SK-N-SH (cell line): Measurements from ENCODE around the gene SCN8A. TPM values are rescaled to one million over a fixed set of nuclear protein-coding genes. Genes with fewer than 3 reads are reported as not detected.
A peak's percentile ranks its signal among the peaks of the same experiment; 100 is the strongest.

Experiments used
- CTCF ChIA-PET: fragments of 300-600, 350-600 bp; formaldehyde crosslinking; extraction: SDS; loops from one replicate; lab custom pipeline; 2021; lab: Yijun Ruan, JAX
- POLR2A ChIA-PET: fragments of 350-600 bp; sonication (Branson Sonifier 250); formaldehyde crosslinking; extraction: SDS; loops from one replicate; lab custom pipeline; 2020; ENCODE audit warnings: antibody characterized with exemption, inconsistent platforms; lab: Yijun Ruan, JAX
- DNase-seq: peaks from one replicate; pipeline ENCODE4 v3.0.0; 2012
- H2AFZ ChIP-seq: fragments of 200-600 bp; sonication (generic); 2 replicates; pipeline ENCODE4 v1.8.1; 2016; ENCODE audit warnings: antibody characterized with exemption, mild to moderate bottlenecking, low read depth
- H3F3A ChIP-seq: fragments of 200-600 bp; sonication (generic); replicated peaks from 2 replicates; pipeline ENCODE3; 2016; ENCODE audit warnings: antibody characterized with exemption, mild to moderate bottlenecking; ENCODE audit not compliant: insufficient read depth
- H3K27ac ChIP-seq, 2 experiments: fragments of 200-500 bp in 1 of 2; fragments of 200-600 bp in 1 of 2; sonication (Bioruptor generic) in 1 of 2; sonication (generic), shearing (Covaris generic) in 1 of 2; 2 replicates each; pipeline versions ENCODE4 v1.5.1 to v1.6.1; 2014 to 2016; ENCODE audit warnings: low read depth in 2 of 2, inconsistent platforms in 1 of 2, low read length in 1 of 2, mild to moderate bottlenecking in 1 of 2, mixed read lengths in 1 of 2
- H3K27me3 ChIP-seq: fragments of 200-600 bp; sonication (generic), shearing (Covaris generic); 2 replicates; pipeline ENCODE4 v1.6.1; 2016; ENCODE audit warnings: mixed run types; ENCODE audit not compliant: insufficient read depth
- H3K36me3 ChIP-seq, 2 experiments: fragments of 200-500 bp in 1 of 2; fragments of 200-600 bp in 1 of 2; sonication (Bioruptor generic) in 1 of 2; sonication (generic) in 1 of 2; replicated peaks in 1 of 2; 2 replicates each; pipeline versions ENCODE3 to v1.5.1; 2014 to 2016; ENCODE audit warnings: low read length in 1 of 2, mild to moderate bottlenecking in 1 of 2; ENCODE audit not compliant: insufficient read depth in 2 of 2, control insufficient read depth in 1 of 2
- H3K4me1 ChIP-seq, 2 experiments: fragments of 200-500 bp in 1 of 2; fragments of 200-600 bp in 1 of 2; sonication (Bioruptor generic) in 1 of 2; sonication (generic), shearing (Covaris generic) in 1 of 2; 2 replicates each; pipeline versions ENCODE4 v1.5.1 to v1.6.1; 2014 to 2016; ENCODE audit warnings: low read depth in 1 of 2, low read length in 1 of 2, mixed run types in 1 of 2; ENCODE audit not compliant: insufficient read depth in 2 of 2, control insufficient read depth in 1 of 2
- H3K4me2 ChIP-seq: fragments of 200-600 bp; sonication (generic), shearing (Covaris generic); 2 replicates; pipeline ENCODE4 v1.6.1; 2017; ENCODE audit warnings: mixed run types
- H3K4me3 ChIP-seq, 2 experiments: fragments of 200-500 bp in 1 of 2; fragments of 200-600 bp in 1 of 2; sonication (Bioruptor generic) in 1 of 2; sonication (generic), shearing (Covaris generic) in 1 of 2; 2 replicates each; pipeline versions ENCODE4 v1.5.1 to v1.8.1; 2014 to 2016; ENCODE audit warnings: low read depth in 2 of 2, inconsistent platforms in 1 of 2, low read length in 1 of 2, mild to moderate bottlenecking in 1 of 2, mixed read lengths in 1 of 2, moderate library complexity in 1 of 2
- H3K79me2 ChIP-seq: fragments of 200-600 bp; sonication (generic); 2 replicates; pipeline ENCODE4 v1.8.1; 2017; ENCODE audit warnings: mild to moderate bottlenecking; ENCODE audit not compliant: insufficient read depth
- H3K9ac ChIP-seq: fragments of 200-600 bp; sonication (generic); 2 replicates; pipeline ENCODE4 v1.6.1; 2017; ENCODE audit warnings: mixed run types
- H3K9me2 ChIP-seq: fragments of 200-600 bp; sonication (generic); 2 replicates; pipeline ENCODE4 v1.6.1; 2017; ENCODE audit warnings: mixed run types
- H3K9me3 ChIP-seq: fragments of 200-600 bp; sonication (generic); 2 replicates; pipeline ENCODE4 v1.6.1; 2017; ENCODE audit warnings: mixed run types, mild to moderate bottlenecking, moderate library complexity
- H4K20me1 ChIP-seq: fragments of 200-600 bp; sonication (generic); 2 replicates; pipeline ENCODE4 v1.6.1; 2017; ENCODE audit warnings: mild to moderate bottlenecking, mixed run types; ENCODE audit not compliant: insufficient read depth
- CHD2 ChIP-seq: fragments of 150-350 bp; IDR thresholded peaks from 2 replicates; pipeline ENCODE4 v1.6.1; 2018; ENCODE audit warnings: low read length; ENCODE audit not compliant: partially characterized antibody
- CTCF ChIP-seq: fragments of 200-600 bp; sonication (generic); IDR thresholded peaks from 2 replicates; pipeline ENCODE4 v1.6.1; 2017; ENCODE audit warnings: antibody characterized with exemption, mild to moderate bottlenecking, moderate library complexity
- EZH2phosphoT487 ChIP-seq: fragments of 200-600 bp; sonication (generic); IDR thresholded peaks from 2 replicates; pipeline ENCODE4 v1.6.1; 2017; ENCODE audit warnings: low read depth, mixed run types, mild to moderate bottlenecking, antibody characterized with exemption, moderate library complexity, borderline replicate concordance
- FOXJ3 ChIP-seq: sonication (generic); formaldehyde crosslinking; IDR thresholded peaks from 2 replicates; pipeline ENCODE4 v1.5.1; 2020; ENCODE audit warnings: mild to moderate bottlenecking, missing genetic modification reagents
- FOXM1 ChIP-seq: IDR thresholded peaks from 2 replicates; pipeline ENCODE4 v1.4.0; 2012; ENCODE audit warnings: low read depth, mild to moderate bottlenecking
- GABPA ChIP-seq: IDR thresholded peaks from 2 replicates; pipeline ENCODE4 v1.4.0; 2012; ENCODE audit warnings: low read depth, mild to moderate bottlenecking
- GATA2 ChIP-seq: sonication (generic); formaldehyde crosslinking; IDR thresholded peaks from 2 replicates; pipeline ENCODE4 v1.5.0; 2020; ENCODE audit warnings: mild to moderate bottlenecking, missing genetic modification reagents
- IRF3 ChIP-seq: fragments of 150-350 bp; IDR thresholded peaks from 2 replicates; pipeline ENCODE4 v1.6.1; 2016; ENCODE audit warnings: mild to moderate bottlenecking, low read depth, low read length
- JUND ChIP-seq: IDR thresholded peaks from 2 replicates; pipeline ENCODE4 v1.4.0; 2012
- MAX ChIP-seq: IDR thresholded peaks from 2 replicates; pipeline ENCODE4 v1.4.0; 2012; ENCODE audit warnings: low read depth
- MXI1 ChIP-seq: IDR thresholded peaks from 2 replicates; pipeline ENCODE4 v1.6.1; 2012; ENCODE audit warnings: mild to moderate bottlenecking, low read depth, low read length, improper control_type of control experiment
- NFIC ChIP-seq: IDR thresholded peaks from 2 replicates; pipeline ENCODE4 v1.4.0; 2012; ENCODE audit warnings: borderline replicate concordance
- NRF1 ChIP-seq: IDR thresholded peaks from 2 replicates; pipeline ENCODE4 v1.6.1; 2012; ENCODE audit warnings: low read depth, mild to moderate bottlenecking, low read length
- PBX3 ChIP-seq: IDR thresholded peaks from 2 replicates; pipeline ENCODE4; 2012
- RAD21 ChIP-seq: IDR thresholded peaks from 2 replicates; pipeline ENCODE4 v1.6.1; 2012; ENCODE audit warnings: mild to moderate bottlenecking, low read length
- SIN3A ChIP-seq: IDR thresholded peaks from 2 replicates; pipeline ENCODE4 v1.6.1; 2012; ENCODE audit warnings: low read depth, mild to moderate bottlenecking, low read length, moderate library complexity, borderline replicate concordance
- SMC3 ChIP-seq: IDR thresholded peaks from 2 replicates; pipeline ENCODE4 v1.6.1; 2012; ENCODE audit warnings: low read depth, low read length, improper control_type of control experiment
- TEAD4 ChIP-seq: IDR thresholded peaks from 2 replicates; pipeline ENCODE4 v1.4.0; 2012; ENCODE audit warnings: mild to moderate bottlenecking, borderline replicate concordance; ENCODE audit not compliant: insufficient read depth
- USF2 ChIP-seq: fragments of 150-350 bp; IDR thresholded peaks from 2 replicates; pipeline ENCODE4 v1.6.1; 2017; ENCODE audit warnings: antibody characterized with exemption, low read length, low read depth, borderline replicate concordance
- YY1 ChIP-seq: IDR thresholded peaks from 2 replicates; pipeline ENCODE4 v1.4.0; 2012; ENCODE audit warnings: low read depth, mild to moderate bottlenecking
- WGBS: methylation state at CpG from one replicate; pipeline ENCODE4 v1.1.6; 2017; ENCODE audit warnings: low lambda C conversion rate; 5-methylcytosine and 5-hydroxymethylcytosine counted together
- polyA plus RNA-seq, 3 experiments: library from polyadenylated mRNA; depleted of rRNA; stranded (reverse); fragments of >200 nt; gene quantifications; 2 replicates each; pipeline ENCODE4 v1.2.3, GENCODE V29; 2012

The SCN8A gene
- polyA plus RNA-seq, 1 of the 3 experiments (the other 2 are of a cell fraction) = 7.1 TPM

GRCh38 chr12:51837286-51837685, 246.3 kb downstream of the SCN8A start:
- Histone ChIP-seq H3K9ac (no peak overlapping the region), H4K20me1 (no peaks in the 10 kb centered on the region), H3K79me2 (no peaks in the 10 kb centered on the region), H3K9me3 (no peaks in the 10 kb centered on the region), H3K36me3 (no peaks in the 10 kb centered on the region), H3K9me2 (no peaks in the 10 kb centered on the region), H3F3A (no peaks in the 10 kb centered on the region), H3K27me3 (peaks cover 4% of the 10 kb centered on the region; the same call in 1 of the 2 replicates), H3K27ac (no peak overlapping the region; a peak in 1 of 4 replicates), H3K4me3 (no peak overlapping the region), H3K4me1 (peaks cover 0 to 45% of the 10 kb centered on the region in 2 experiments; a peak in 1 of 4 replicates), H3K4me2 (no peak overlapping the region), H2AFZ (no peak overlapping the region)
- ChIA-PET CTCF (interaction anchor here (1.0 to 4.8 kb wide), 7 partner anchors 8 to 416 kb away, joined by 3 to 25 read pairs (median 5); a partner anchor contains a TSS), POLR2A (interaction anchor here (1.1 kb wide), 1 partner anchor 17 kb away, joined by 5 read pairs; no protein-coding TSS in a partner anchor)
- WGBS = 68% methylated on average over 5 of the region's 7 CpGs
- TF ChIP-seq CHD2 (no peak), PBX3 (no peak), IRF3 (no peak), MXI1 (no peak), GABPA (no peak), SMC3 (no peak), MAX (no peak), CTCF (no peak), EZH2phosphoT487 (no peak), NRF1 (no peak), JUND (no peak), GATA2 (CRISPR knock-in tag) (no peak), FOXM1 (no peak), SIN3A (no peak), NFIC (no peak), USF2 (no peak), FOXJ3 (no peak), TEAD4 (no peak), YY1 (no peak), RAD21 (no peak)
- DNase-seq = peak; percentile 54
